GM19238 (cell line): ENCODE results near the gene ELMO1.
"Not testable (repeated sequence)": the region's sequence is repeated elsewhere in the genome, so short reads cannot be mapped to it uniquely, and the experiment has no call there.

Experiments
- DNase-seq: peaks from one replicate; pipeline ENCODE4 v3.0.0; 2011; ENCODE audit warnings: low spot score; ENCODE audit not compliant: insufficient read length

The ELMO1 gene

DNA sequence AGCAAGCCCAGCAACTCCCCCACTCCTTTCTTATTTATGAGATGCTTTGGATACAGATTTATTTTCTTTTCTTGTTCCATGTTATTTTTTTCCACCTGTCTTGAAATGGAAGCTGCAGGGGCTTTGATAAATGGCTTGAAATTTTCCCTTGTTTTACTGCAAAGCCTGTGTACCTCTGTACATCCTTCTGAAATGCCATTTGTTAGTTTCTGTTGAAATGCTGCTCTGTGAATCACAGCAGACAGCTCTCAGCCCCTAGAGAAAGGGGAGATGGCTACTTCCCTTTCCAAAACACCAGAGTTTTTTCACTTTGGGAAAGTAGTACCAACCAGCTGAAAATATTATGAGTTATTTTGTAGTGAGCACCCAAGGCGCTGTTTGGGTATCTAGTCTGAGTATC is 304.2 kb downstream of the ELMO1 start:
- no peak for DNase-seq

DNA sequence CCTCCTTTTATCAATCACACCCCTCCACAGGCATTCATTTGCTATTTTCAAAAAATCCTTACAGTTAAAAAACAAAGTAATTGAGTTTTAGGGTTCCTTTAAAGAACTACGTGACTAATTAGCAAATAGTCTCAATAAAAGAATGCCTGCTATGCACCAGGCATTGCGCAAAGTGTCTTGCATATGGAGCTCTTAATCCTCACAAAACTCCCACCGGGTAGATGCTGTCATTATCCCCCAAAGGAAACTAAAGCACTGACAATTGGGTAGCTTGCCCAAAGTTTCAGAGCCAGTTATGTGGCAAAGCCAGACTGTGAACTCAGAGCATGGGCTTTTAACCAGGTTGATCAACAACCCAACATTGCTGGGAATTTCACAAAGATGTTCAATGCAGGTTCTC is 305.7 kb downstream of the ELMO1 start:
- no peak for DNase-seq

DNA sequence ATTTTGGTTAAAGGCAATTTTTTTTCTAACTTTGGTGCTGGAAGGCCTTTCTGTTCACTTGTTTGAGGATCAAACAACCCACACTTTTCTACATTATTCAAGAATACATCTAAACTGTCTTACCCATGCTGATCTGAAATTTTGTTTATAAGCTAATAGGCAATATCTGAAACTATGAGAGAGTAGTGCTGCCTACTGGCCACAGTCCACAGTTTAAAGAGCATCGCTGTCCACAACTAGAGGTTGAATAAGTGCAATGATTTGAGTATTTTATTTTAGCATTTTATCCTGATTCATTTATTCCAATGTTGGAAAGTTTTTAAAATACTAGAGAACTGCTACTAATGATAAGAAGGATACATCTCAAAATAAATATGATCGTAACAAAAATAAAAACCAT is 306.9 kb downstream of the ELMO1 start:
- DNase-seq, result no peak

DNA sequence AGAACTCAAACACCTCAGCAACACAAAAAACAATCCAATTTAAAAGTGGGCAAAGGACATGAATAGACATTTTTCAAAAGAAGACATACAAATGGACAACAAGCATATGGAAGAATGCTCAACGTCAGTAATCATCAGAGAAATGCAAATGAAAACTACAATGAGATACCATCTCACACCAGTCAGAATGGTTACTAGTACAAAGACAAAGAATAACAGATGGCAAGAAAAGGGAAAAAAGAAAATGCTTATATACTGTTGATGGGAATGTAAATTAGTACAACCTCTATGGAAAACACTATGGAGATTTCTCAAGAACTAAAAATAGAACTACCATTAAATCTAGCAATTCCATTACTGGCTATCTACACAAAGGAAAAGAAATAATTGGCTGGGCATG is 314.8 kb downstream of the ELMO1 start:
- DNase-seq, result not testable (repeated sequence)

DNA sequence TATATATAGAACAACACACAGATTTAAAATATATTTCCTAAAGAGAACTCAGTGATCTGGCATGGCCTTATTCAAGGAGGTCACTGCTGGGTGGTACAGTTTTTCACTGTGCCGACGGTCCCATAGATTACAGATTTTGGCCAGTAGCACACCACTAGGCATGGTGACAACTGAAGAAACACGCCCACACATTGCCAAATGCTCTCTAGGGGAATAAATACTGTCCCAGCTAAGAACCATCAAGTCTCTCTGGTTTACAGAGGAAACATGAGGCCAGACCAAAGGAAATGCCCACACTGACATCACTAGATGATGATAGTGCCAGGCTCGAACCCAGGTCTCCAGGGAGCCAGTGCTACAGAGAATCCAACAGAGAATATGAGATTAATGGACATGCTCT is 316.8 kb downstream of the ELMO1 start:
- DNase-seq, result no peak

DNA sequence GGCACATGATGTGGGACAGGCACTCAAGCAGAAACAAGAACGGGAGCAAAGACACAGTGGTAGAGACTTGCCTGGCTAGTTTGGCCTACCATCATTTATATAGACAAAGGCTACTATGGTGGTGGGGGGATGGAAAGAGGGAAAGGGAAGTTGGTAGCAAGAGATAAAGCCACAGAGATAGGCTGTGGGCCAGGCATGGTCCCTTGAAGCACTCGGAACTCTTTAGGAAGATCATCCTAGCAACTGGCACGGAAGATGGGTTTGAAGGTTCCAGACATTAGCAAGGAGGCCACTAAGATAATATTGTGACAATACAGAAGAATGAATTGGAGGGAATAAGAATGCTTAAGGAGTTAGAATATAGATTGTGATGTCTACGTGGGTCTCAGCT is 319.6 kb downstream of the ELMO1 start:
- no peak for DNase-seq

DNA sequence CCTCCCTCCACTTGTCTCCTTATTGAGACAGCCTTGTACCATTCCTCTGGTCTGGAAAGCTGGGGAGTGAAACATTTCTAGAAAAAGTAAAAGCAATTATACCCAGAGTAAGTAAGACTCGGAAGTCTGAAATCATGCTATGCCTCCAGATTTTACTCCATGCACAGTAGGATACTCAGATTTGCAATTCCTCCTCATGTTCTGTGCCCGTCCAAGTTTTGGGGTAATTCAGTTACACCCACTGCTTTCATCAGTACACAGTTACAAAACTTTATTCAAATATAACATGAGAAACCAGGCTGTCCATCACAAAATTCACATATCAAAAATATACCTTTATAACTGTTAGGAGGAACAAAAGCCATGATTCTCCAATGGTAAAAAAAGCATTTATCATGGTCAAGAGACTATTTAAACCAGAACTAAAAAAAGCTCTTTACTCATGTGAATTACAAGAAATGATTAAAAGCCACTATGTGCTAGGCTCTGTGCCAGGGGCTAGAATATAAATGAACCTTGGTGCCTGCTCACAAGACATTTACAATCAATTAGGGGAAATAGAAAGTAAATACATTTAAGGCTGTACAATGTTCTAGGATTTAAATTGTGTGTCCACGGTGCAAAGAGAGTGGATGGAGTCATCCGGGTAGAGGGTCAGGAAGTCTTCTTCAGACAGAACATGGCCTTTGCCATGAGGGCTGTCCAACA is 320.2 kb downstream of the ELMO1 start:
- DNase-seq, result no peak

DNA sequence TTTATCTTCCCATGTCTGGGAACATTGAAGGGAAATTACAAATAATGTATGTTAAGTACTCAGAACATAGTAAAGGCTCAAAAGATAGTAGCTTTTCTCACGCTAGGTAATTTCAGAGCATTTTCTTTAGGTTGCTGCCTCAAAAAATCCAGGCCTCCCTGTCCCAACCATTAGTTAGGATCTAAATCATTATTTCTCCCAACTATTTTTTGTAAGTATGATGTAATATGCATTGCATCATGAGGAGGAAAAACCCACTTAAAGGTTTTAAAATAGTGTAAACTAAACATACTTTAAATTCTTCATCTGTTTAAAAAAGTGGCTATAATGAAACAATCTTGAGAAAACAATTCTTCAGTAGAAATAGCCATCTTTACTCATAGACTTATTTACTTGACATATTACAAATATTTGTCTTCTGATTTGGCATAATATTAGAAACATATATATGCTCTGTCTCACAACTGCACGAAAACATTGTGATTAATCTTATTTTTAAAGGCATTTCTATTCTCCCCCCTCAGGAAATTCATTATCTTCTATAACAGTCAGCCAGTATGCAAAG is 329.3 kb downstream of the ELMO1 start:
- DNase-seq, result no peak

DNA sequence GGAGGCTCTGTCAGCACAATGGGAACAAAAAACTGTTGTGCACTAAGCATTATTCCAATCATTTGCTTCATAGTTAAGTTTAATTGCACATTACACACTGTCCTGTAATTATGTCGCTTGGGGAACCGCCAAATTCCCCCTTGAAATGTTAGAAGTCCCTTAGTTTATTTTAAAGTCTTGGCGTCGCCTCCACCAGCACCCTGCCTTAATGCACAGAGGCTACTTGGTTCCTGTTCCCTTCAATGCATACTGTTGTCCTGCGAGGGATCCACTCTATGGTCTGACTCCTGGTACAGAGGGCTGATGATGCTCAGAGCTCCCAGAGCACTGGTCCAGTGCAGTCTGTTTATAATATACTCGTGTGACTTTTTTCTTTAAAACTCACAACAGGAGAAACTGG is 330.7 kb downstream of the ELMO1 start:
- DNase-seq, result no peak

DNA sequence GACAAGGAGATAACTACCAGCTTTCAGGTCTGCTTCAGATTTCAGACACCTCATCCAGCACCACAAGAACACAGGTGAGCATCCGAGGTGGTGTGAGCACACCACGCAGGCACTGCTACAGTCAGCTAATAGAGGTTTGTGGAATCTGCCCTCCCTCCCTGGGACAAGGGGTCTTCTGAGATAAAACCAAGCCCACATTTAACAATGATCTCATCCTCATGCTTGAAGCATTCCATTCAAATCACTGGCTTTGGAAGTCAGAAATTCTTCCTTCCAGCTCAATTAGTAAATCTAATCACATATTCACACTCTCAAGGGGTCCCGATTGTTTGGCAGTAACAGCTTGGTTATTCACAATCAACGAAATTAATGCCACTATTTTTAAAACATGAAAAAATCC is 331.4 kb downstream of the ELMO1 start:
- no peak for DNase-seq

DNA sequence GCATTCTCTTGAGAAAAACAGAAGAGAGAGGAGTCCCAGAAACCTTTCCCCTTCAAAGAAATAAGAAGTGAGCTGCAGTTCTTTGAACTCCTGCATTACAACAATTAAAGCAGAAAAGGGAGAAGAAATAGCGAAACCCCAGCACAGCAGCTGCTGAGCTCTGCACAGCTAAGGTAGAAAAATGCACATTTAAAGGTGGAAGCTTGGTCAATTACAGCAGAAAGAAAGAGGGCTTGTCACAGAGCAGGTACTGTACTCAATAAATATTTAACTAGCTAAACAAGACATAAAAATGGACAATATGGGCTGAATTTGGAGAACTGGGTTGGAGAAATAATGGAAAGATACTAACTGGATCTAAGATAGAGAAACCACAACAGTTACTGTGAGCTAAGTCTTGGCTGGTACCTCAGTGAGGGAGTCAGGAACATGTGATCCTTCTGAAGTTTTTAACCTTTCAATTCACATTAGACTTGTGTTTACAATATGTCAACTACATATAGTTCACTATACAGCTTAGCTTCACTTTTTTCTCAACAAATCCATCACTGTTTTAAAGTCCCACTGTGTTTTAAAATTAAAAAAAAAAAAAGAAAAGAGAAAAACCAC is 332.5 kb downstream of the ELMO1 start:
- no peak for DNase-seq

DNA sequence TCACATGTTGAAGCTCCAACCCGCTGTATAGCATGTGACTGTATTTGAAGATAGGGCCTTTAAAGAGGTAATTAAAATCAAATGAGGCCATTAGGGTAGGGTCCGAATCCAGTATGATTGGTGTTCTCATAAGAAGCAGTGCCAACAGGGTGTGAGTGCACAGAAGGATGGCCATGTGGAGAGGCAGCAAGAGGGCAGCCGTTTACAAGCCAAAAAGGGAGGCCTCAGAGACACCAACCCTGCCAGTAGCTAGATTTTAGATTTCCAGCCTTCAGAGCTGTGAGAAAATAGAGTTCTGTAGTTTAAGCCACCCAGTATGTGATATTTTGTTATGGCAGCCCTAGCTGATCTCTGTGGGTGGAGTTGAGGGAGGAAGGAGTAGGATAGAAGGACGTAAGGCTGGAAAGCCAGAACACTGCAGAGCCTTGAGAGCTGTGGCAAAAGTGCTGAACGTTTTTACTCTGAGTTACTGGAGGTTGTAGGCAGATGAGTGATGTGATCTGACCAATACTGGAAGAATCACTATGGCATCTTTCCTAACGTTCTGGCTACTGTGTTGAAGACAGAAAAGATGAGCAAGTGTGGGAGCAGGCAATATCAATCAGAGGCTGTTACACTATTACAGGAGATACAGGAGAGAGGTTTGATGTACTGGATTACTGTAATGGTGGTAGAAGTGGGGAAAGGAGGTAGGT is 334.9 kb downstream of the ELMO1 start:
- no peak for DNase-seq

DNA sequence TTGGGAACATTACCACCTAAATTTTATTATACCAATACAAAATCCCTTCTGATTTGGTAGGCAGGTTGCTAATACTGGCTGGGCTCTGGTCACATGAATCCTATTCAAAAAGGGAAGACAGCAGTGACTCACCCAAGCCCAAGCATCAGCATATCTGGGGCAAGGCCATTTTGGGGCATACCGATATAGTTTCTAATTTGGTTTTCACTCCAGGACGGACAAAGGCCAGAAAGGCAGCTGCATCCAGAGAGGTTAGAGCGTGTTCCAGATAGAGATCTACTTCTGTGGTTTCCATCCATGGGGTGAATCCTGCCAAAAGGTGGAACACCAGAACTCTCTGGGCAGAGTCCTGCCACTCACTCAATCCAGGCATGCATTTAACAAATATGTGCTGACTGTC is 335.8 kb downstream of the ELMO1 start:
- DNase-seq, result no peak

DNA sequence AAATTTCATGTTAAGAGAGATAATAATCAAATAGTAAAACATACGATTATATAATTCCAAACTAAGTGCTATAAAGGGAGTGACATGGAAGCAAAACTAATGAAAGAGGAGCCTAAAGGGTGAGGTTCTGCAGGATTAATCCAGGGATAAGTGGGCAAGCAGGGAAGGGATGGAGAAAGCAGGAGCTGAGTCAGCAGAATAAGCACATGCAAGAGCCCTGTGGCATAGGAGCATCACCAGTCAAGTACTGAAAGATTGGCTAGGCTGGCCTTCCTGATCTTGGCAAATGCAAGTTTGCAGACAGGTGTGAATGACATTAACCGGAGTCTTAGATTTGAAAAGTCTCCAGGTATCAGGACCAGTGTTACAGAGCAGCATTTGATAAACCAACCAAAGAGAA is 336.4 kb downstream of the ELMO1 start:
- DNase-seq, result no peak

DNA sequence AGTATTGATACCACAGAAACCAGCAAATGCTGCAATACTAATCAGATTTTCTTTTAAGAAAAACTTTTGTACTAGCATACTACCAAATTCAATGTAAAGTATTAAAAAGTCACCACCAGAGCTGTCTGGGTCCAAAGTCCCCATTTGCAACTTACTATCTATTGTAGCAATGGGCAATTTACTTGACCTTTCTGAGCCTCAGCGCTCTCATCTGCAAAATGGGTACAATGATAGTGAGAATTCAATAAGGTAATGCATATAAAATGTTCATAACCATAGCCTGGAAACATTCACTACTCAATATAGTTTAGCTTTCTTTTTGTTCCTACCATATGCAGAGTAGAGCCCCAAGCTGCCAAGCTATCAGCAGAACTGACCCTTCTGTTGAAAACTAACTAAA is 337.2 kb downstream of the ELMO1 start:
- no peak for DNase-seq

DNA sequence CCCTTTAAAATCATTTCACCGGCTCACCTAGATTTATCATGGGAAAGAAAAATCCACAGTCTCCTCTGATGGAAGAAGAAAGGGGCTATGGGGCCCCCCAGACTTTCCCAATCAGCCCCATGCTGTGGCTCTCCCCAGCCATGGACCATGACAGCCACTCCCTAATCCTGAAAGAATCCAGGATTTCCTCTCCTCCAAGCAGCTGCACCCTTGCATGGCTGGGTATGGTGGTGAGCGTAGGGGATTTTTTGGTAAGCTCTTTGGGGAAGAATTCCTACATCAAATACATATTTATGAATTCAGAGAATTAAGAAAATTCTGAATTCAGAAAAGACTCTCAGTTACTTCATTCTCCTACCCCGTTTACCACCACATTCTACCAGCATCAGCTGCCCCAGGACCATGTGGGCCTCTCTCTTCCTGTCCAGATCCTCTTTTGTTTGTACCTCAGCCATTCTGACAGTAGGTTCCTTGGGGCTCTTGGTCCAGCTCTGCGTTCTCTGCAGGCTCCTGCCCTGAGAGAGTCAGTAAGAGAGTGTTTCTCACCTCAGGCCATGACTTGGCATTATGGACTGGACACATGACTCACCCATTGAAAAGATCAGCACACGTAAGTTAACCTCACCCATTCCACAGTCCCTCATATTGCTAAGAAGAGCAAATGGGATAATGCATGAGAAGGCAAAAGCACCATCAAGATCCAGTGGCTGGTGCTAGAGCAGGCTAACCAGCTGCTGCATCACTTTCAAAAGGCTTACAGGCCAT is 337.8 kb downstream of the ELMO1 start:
- DNase-seq, result no peak

DNA sequence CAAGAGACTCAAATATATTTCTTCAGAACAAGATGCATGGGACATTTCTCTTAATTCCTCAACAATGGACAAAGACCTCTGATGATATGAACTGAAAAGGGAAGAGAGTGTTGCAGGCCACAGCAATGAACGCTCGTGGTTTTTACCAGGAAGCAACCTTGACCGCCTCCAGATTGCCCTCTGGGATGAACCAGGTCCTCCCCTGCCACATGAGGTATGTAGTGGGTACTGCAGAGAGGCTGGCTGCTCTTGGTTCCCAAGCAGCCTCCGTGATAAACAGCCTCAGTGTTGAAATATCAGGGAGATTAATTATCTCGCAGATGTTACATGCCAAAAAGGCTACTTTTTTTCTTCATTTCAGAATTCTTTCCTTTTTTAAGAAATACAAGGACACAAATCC is 338.8 kb downstream of the ELMO1 start:
- DNase-seq, result no peak

DNA sequence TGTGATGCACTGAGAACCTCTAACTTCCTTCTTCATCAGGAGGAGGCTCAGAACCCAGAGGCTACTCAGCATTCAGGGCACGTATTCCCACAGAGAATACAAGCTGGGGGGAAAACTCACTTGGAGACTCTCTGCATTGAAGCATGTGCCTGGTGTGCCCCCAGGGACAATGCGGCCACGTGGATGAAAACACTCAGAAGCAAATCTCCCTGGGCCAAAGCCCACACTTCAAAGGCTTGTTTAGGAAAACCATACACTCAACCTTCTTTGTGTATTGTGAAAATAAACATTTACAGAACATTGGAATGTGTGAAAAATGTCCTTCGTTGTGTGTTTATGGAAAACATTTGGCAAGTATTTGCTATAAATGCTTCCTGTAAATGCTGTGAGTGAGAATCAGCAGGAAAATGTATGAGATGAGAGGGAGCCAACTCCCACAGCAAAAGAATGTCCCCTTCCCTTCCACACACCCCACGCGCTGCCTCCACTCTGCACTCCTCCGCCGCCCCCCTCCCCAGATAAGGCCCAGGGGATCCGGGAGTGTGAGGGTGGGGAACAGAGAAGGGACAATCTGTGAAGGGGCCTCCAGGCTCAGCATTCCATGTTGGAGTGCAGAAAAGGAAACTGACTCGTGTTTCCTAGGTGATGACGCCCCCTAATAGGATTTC is 339.5 kb downstream of the ELMO1 start:
- no peak for DNase-seq

DNA sequence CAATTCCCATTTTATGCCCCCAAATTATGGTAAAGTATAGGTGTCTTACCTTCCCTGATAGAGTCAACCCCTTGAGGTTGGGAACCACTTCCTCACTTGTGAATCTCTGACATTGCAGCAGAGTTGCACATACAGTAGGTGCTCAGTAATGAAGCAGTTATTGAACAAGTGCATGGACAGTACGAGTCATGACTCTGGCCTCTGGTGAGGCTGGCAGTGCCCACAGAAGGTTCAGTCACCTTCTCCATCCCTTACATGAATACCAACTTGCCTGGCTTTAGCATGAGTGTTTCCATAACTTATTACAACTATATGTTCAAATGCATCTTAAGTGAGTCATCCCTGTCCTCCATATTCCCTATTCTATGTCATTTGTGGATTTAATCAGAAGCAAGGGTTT is 340.0 kb downstream of the ELMO1 start:
- DNase-seq, result no peak

DNA sequence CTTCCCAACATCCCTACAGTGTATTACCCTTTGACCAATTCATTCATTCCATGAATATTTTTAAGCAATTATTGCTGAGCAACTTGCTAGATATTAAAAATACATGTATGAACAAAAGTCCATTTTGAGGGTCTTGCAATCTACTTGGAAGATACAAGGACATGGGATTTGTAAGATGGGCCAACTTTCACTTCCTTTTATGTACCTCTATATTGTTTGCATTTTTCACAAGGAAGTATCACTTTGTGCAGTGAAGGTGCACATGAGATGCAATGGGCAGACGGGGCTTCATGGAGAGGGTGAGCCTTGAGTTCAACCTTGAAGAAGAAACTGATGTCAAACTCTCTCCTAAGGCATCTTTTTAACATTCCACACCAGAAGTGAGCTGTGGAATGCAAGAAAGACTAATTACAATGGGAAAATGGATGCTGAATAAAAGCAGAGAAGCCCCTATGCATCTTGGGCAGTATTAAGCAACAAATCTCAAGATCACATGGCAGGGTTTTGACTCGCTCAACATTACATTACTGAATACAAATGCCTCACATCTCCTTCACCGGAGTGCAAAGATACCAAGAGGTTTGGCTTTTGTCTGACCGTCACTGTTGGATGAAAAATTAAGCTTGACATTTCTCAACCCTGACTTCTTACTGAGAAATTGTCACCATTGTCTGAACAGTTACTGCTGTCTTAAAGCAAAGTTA is 341.5 kb downstream of the ELMO1 start:
- DNase-seq, result no peak

DNA sequence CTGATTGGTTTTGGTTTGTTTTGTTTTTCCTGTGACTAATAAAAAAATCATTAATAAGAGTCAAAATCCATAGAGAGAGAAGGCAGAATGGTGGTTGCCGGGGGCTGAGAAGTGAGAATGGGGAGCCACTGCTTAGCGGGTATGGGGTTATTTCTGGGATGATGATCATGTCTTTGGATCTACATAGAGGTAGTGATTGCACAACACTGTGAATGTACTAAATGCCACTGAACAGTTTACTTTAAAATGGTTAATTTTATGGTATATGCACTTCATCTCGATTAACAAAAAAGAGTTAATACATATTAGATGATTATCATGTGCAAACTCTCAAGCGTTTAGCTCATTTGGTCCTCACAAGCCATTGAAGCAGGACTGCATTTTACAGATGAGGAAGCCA is 342.9 kb downstream of the ELMO1 start:
- DNase-seq, result no peak
